Suprapubic skin (tissue), 4 donors: ENCODE results near the gene USP2. TPM values are rescaled to one million over a fixed set of nuclear protein-coding genes. Genes with fewer than 3 reads are reported as not detected.

Source experiments
- DNase-seq, 2 donors: peaks; one replicate each; pipeline ENCODE4 v3.0.0-alpha.2; 2019; ENCODE audit warnings: low spot score in 2 of 2
- H3K27ac ChIP-seq: fragments of 200-600 bp; sonication (generic); one replicate; pipeline ENCODE4 v1.5.1; 2019
- H3K27me3 ChIP-seq: fragments of 200-600 bp; sonication (generic); one replicate; pipeline ENCODE4 v1.5.1; 2019
- H3K36me3 ChIP-seq: fragments of 200-600 bp; sonication (generic); one replicate; pipeline ENCODE4 v1.5.1; 2019
- H3K4me1 ChIP-seq: fragments of 200-600 bp; sonication (generic); one replicate; pipeline ENCODE4 v1.5.1; 2019
- H3K4me3 ChIP-seq: fragments of 200-600 bp; sonication (generic); one replicate; pipeline ENCODE4 v1.5.1; 2019; ENCODE audit warnings: mild to moderate bottlenecking
- H3K9me3 ChIP-seq: fragments of 200-600 bp; sonication (generic); one replicate; pipeline ENCODE4 v1.5.1; 2019
- CTCF ChIP-seq, 2 donors: fragments of 200-600 bp in 1 of 2; fragments of 450-650 bp in 1 of 2; sonication (generic) in 1 of 2; IDR thresholded peaks; one replicate each; pipeline ENCODE4 v1.5.1; 2016 to 2019; ENCODE audit warnings: antibody characterized with exemption in 2 of 2, mild to moderate bottlenecking in 1 of 2, moderate library complexity in 1 of 2
- EP300 ChIP-seq: sonication (generic); formaldehyde crosslinking; IDR thresholded peaks from one replicate; pipeline ENCODE4 v1.6.1; 2017; ENCODE audit warnings: antibody characterized with exemption
- POLR2A ChIP-seq, 2 donors: fragments of 450-650 bp; IDR thresholded peaks; one replicate each; pipeline ENCODE4 v1.6.1; 2017; ENCODE audit warnings: antibody characterized with exemption in 2 of 2, mild to moderate bottlenecking in 2 of 2, moderate library complexity in 2 of 2
- POLR2AphosphoS5 ChIP-seq, 3 donors: sonication (generic); formaldehyde crosslinking; IDR thresholded peaks; one replicate each; pipeline ENCODE4 v1.6.1; 2017; ENCODE audit warnings: antibody characterized with exemption in 3 of 3
- WGBS: methylation state at CpG from one replicate; pipeline ENCODE4 v1.1.5; 2018; 5-methylcytosine and 5-hydroxymethylcytosine counted together
- total RNA-seq, 4 donors: library from RNA; depleted of rRNA; stranded (reverse); fragments of >200 nt; gene quantifications; one replicate each; pipeline ENCODE4 v1.1.0, GENCODE V29; 2016

USP2 gene
- total RNA-seq, 4 donors from 2014 or later: 5.9 to 25.4 (median 15.2) TPM

- Histone ChIP-seq H3K4me1 (peaks cover 25% of the 10 kb centered on the region), H3K36me3 (no peaks in the 10 kb centered on the region), H3K9me3 (no peaks in the 10 kb centered on the region), H3K27ac (no peak overlapping the region), H3K4me3 (peak overlapping the region; percentile 44), H3K27me3 (no peaks in the 10 kb centered on the region)
- no peak for TF ChIP-seq POLR2A (IDR thresholded peaks at IDR 0.05)
- TF ChIP-seq EP300: no peak
- no peak for TF ChIP-seq POLR2AphosphoS5 (IDR thresholded peaks at IDR 0.05)
- no peak for TF ChIP-seq CTCF (IDR thresholded peaks at IDR 0.05)
- DNase-seq: peak in 1 of 2 donors; percentile 68
- 73% methylated on average over 8 of the region's 13 CpGs for WGBS
Observed at GRCh38 chr11:119380160-119380826, 1.2 kb downstream of the USP2 start.

GRCh38 chr11:119378851-119379465, 2.5 kb downstream of the USP2 start:
- Histone ChIP-seq H3K9me3 (no peaks in the 10 kb centered on the region), H3K27me3 (no peaks in the 10 kb centered on the region), H3K4me3 (no peak overlapping the region), H3K36me3 (no peaks in the 10 kb centered on the region), H3K27ac (no peak overlapping the region), H3K4me1 (peaks cover 31% of the 10 kb centered on the region)
- 71% methylated on average over 10 of the region's 10 CpGs for WGBS
- DNase-seq: peak in 1 of 2 donors; percentile 59
- TF ChIP-seq CTCF (IDR thresholded peaks at IDR 0.05) (no peak), EP300 (no peak), POLR2A (IDR thresholded peaks at IDR 0.05) (no peak), POLR2AphosphoS5 (IDR thresholded peaks at IDR 0.05) (no peak)

GRCh38 chr11:119377961-119378667, 3.4 kb downstream of the USP2 start:
- peak; percentile 56 to 71 for DNase-seq
- H3K36me3 ChIP-seq: no peaks in the 10 kb centered on the region
- peaks cover 31% of the 10 kb centered on the region for H3K4me1 ChIP-seq
- H3K27ac ChIP-seq: no peak overlapping the region
- H3K9me3 ChIP-seq: no peaks in the 10 kb centered on the region
- H3K4me3 ChIP-seq: no peak overlapping the region
- H3K27me3 ChIP-seq: no peaks in the 10 kb centered on the region
- 95% methylated on average over 2 of the region's 6 CpGs for WGBS
- TF ChIP-seq POLR2A (IDR thresholded peaks at IDR 0.05): no peak

- H3K36me3 ChIP-seq: no peaks in the 10 kb centered on the region
- no peaks in the 10 kb centered on the region for H3K9me3 ChIP-seq
- no peak overlapping the region for H3K27ac ChIP-seq
- no peaks in the 10 kb centered on the region for H3K27me3 ChIP-seq
- WGBS: 74% methylated on average over 9 of the region's 12 CpGs
- no peak overlapping the region for H3K4me3 ChIP-seq
- peak; percentile 57 to 67 for DNase-seq
- TF ChIP-seq POLR2AphosphoS5 (IDR thresholded peaks at IDR 0.05) (no peak), EP300 (no peak), CTCF (IDR thresholded peaks at IDR 0.05) (no peak), POLR2A (IDR thresholded peaks at IDR 0.05) (no peak)
- H3K4me1 ChIP-seq: peaks cover 30% of the 10 kb centered on the region
Observed at GRCh38 chr11:119377112-119377901, 4.2 kb downstream of the USP2 start.

GRCh38 chr11:119376197-119376847, 5.2 kb downstream of the USP2 start:
- H3K4me3 ChIP-seq: no peak overlapping the region
- WGBS: 62% methylated on average over 5 of the region's 11 CpGs
- peak in 1 of 2 donors; percentile 64 for DNase-seq
- H3K27me3 ChIP-seq: no peaks in the 10 kb centered on the region
- TF ChIP-seq POLR2AphosphoS5 (IDR thresholded peaks at IDR 0.05): no peak
- no peak for TF ChIP-seq POLR2A (IDR thresholded peaks at IDR 0.05)
- no peak for TF ChIP-seq EP300
- peak overlapping the region; percentile 52 for H3K27ac ChIP-seq
- H3K36me3 ChIP-seq: no peaks in the 10 kb centered on the region
- no peaks in the 10 kb centered on the region for H3K9me3 ChIP-seq
- H3K4me1 ChIP-seq: peaks cover 30% of the 10 kb centered on the region
